Iris pigment epithelial cell (primary cell): ENCODE data around the gene ZNF718.
"Not testable (repeated sequence)": the region's sequence is repeated elsewhere in the genome, so short reads cannot be mapped to it uniquely, and the experiment has no call there.

ENCODE experiments used
- DNase-seq: peaks from one replicate; pipeline ENCODE4 v3.0.0-alpha.2; 2011; ENCODE audit warnings: low read depth

ZNF718 gene

GRCh38 chr4:161496-162284, 37.4 kb downstream of the ZNF718 start:
- peak; percentile 0 for DNase-seq

GRCh38 chr4:169640-170039, 45.3 kb downstream of the ZNF718 start:
- not testable (repeated sequence) for DNase-seq

- DNase-seq: not testable (repeated sequence)
Observed at GRCh38 chr4:171318-171717, 47.0 kb downstream of the ZNF718 start.

GRCh38 chr4:173666-174314, 49.5 kb downstream of the ZNF718 start:
- DNase-seq: no peak

- DNase-seq: no peak
Observed at GRCh38 chr4:175986-176385, 51.7 kb downstream of the ZNF718 start.

- DNase-seq: no peak
Observed at GRCh38 chr4:176995-177394, 52.7 kb downstream of the ZNF718 start.

- DNase-seq: not testable (repeated sequence)
Observed at GRCh38 chr4:182225-182624, 57.9 kb downstream of the ZNF718 start.

GRCh38 chr4:188091-188490, 63.8 kb downstream of the ZNF718 start:
- no peak for DNase-seq

GRCh38 chr4:195159-195558, 70.9 kb downstream of the ZNF718 start:
- DNase-seq: not testable (repeated sequence)

- DNase-seq: no peak
Observed at GRCh38 chr4:200936-201335, 76.6 kb downstream of the ZNF718 start.

- not testable (repeated sequence) for DNase-seq
Observed at GRCh38 chr4:202822-203221, 78.5 kb downstream of the ZNF718 start.

GRCh38 chr4:205097-205756, 80.9 kb downstream of the ZNF718 start:
- no peak for DNase-seq

- DNase-seq: no peak
Observed at GRCh38 chr4:206054-206453, 81.8 kb downstream of the ZNF718 start.

GRCh38 chr4:208416-209096, 84.3 kb downstream of the ZNF718 start:
- DNase-seq: not testable (repeated sequence)

GRCh38 chr4:211033-211511, 86.8 kb downstream of the ZNF718 start:
- no peak for DNase-seq

- DNase-seq: peak; percentile 97
Observed at GRCh38 chr4:212438-213188, 88.3 kb downstream of the ZNF718 start.

- peak; percentile 56 for DNase-seq
Observed at GRCh38 chr4:213189-213535, 88.9 kb downstream of the ZNF718 start.
